ENCODE measurements around the gene BBS7.

Gene BBS7

DNA sequence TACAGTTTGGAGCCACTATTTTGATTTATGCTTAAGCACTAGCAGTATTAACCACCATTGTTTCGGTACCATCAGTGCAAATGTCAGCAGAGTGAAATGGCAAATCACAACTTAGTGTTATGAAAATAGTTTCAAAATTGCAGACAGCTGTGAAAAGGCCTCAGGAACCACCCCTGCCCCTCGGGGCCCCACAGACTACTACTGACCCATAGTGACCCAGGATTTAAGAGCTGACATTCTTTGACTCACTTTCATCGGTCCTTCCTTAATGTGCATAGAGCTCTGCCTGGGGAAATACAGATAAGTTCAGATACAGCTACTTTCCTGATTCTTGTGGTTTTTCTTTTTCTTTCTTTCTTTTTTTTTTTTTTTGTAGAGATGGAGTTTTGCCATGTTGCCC lies 3.3 kb upstream of the BBS7 start:
- no peak overlapping the region for H3K4me3 ChIP-seq (replicated peaks; ENCODE audit: low read depth, low read length)
- TF ChIP-seq, protein P1, sequence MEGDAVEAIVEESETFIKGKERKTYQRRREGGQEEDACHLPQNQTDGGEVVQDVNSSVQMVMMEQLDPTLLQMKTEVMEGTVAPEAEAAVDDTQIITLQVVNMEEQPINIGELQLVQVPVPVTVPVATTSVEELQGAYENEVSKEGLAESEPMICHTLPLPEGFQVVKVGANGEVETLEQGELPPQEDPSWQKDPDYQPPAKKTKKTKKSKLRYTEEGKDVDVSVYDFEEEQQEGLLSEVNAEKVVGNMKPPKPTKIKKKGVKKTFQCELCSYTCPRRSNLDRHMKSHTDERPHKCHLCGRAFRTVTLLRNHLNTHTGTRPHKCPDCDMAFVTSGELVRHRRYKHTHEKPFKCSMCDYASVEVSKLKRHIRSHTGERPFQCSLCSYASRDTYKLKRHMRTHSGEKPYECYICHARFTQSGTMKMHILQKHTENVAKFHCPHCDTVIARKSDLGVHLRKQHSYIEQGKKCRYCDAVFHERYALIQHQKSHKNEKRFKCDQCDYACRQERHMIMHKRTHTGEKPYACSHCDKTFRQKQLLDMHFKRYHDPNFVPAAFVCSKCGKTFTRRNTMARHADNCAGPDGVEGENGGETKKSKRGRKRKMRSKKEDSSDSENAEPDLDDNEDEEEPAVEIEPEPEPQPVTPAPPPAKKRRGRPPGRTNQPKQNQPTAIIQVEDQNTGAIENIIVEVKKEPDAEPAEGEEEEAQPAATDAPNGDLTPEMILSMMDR (IDR thresholded peaks at IDR 0.05; ENCODE audit: low read depth, low read length, missing control alignments) = no peak
- DNase-seq (ENCODE audit: extremely low read depth, low read depth) = no peak

- no peak for DNase-seq (ENCODE audit: extremely low read depth, low read depth)
- H3K4me3 ChIP-seq (replicated peaks; ENCODE audit: low read depth, low read length) = no peak overlapping the region
- TF ChIP-seq, protein P1 (IDR thresholded peaks at IDR 0.05; ENCODE audit: low read depth, low read length, missing control alignments) = no peak
These were observed 6.5 kb downstream of the BBS7 start for GRCh38 chr4:121863799-121864198.

- TF ChIP-seq, protein P1 (IDR thresholded peaks at IDR 0.05; ENCODE audit: low read depth, low read length, missing control alignments) = no peak
- DNase-seq (ENCODE audit: extremely low read depth, low read depth) = no peak
- H3K4me3 ChIP-seq (replicated peaks; ENCODE audit: low read depth, low read length) = no peak overlapping the region
These were observed 8.8 kb downstream of the BBS7 start for GRCh38 chr4:121861426-121861825.

DNA sequence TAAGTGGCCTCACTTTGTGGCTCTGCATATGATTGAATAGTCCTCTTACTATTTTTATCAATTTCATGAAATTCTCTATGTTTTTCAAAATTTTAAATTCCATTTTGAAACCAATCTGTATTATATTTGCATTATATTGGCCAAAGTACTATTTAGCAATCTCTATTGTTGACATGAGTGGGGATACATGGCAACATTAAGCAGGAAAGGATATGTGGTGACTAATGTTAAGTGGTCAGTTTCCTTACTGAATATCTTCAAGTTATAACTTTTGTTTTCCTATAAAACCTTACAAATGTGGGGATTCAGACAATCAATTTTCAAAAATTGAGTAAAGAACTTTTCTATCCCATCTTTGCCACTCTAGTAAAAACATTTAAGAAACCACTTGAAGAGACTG lies 10.2 kb downstream of the BBS7 start:
- no peak overlapping the region for H3K4me3 ChIP-seq (replicated peaks; ENCODE audit: low read depth, low read length)
- TF ChIP-seq, protein P1 (IDR thresholded peaks at IDR 0.05; ENCODE audit: low read depth, low read length, missing control alignments) = no peak
- DNase-seq (ENCODE audit: extremely low read depth, low read depth) = no peak

- DNase-seq (ENCODE audit: extremely low read depth, low read depth) = no peak
- TF ChIP-seq, protein P1 (IDR thresholded peaks at IDR 0.05; ENCODE audit: low read depth, low read length, missing control alignments) = no peak
- no peak overlapping the region for H3K4me3 ChIP-seq (replicated peaks; ENCODE audit: low read depth, low read length)
These were observed 18.9 kb downstream of the BBS7 start for GRCh38 chr4:121851354-121851753.

DNA sequence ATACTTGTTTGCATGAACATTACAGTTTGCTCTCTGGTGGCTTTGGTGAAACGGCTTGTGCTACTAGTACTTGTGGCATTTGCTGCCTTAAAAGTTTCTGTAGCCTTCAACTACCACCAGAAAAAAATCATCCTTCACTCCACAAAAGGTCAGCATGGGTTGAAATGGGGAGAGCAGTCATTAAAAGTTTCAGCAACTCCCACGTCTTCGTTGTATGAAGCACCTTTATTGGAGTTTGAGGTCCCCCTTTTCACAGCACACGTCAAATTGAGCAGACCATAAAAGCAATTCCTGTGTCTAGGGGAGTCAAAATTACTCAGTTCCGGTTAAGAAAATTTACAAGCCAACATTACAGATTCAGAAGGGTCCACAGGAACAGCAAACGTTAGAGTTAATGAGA lies 23.6 kb downstream of the BBS7 start:
- H3K4me3 ChIP-seq (replicated peaks; ENCODE audit: low read depth, low read length) = no peak overlapping the region

DNA sequence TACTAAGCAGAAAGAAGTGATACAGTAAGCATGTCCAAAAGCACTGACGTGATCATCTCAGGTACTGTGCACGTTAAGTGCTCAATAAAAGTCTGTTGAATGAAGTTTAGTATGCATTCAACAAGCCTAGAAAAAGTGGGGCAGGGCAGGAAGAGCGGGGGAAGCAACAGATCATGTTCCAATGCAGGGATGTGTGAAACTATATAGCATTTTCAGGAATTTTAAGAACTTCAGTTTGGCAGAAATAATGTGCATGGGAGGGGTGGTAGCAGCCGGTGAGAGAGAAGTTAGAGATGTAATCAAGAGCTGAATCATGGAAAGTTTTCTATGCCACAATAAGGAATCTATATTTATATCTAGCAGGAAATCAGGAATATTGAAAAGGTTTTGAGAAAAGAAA lies 27.4 kb downstream of the BBS7 start:
- TF ChIP-seq, protein P1 (IDR thresholded peaks at IDR 0.05; ENCODE audit: low read depth, low read length, missing control alignments) = no peak
- DNase-seq (ENCODE audit: extremely low read depth, low read depth) = no peak
- H3K4me3 ChIP-seq (replicated peaks; ENCODE audit: low read depth, low read length) = no peak overlapping the region

More for the DNA sequence above, 23.6 kb downstream of the BBS7 start:
- TF ChIP-seq, protein P1 (IDR thresholded peaks at IDR 0.05; ENCODE audit: low read depth, low read length, missing control alignments) = no peak
- DNase-seq (ENCODE audit: extremely low read depth, low read depth) = no peak
